Mesodermal cell (in vitro differentiated cells): Measurements from ENCODE around the gene CCDC97.
A peak's percentile ranks its signal among the peaks of the same experiment; 100 is the strongest.

Experiments
- H3K27ac ChIP-seq: 2 replicates; pipeline ENCODE4 v1.7.0; 2013; ENCODE audit warnings: mild to moderate bottlenecking, low read depth, low read length, moderate library complexity; ENCODE audit not compliant: severe bottlenecking
- H3K36me3 ChIP-seq: 2 replicates; pipeline ENCODE4 v1.7.1; 2013; ENCODE audit warnings: mild to moderate bottlenecking, low read length, moderate library complexity; ENCODE audit not compliant: control insufficient read depth, insufficient read depth
- H3K4me1 ChIP-seq: one replicate; pipeline ENCODE4 v1.7.1; 2013; ENCODE audit warnings: mild to moderate bottlenecking, low read length; ENCODE audit not compliant: insufficient read depth, control insufficient read depth, poor library complexity, severe bottlenecking
- H3K4me3 ChIP-seq: 2 replicates; pipeline ENCODE4 v1.7.0; 2013; ENCODE audit warnings: low read length, control low read depth, mild to moderate bottlenecking; ENCODE audit not compliant: insufficient read depth, poor library complexity, severe bottlenecking; ENCODE audit errors: extremely low read depth
- H3K9me3 ChIP-seq: 2 replicates; pipeline ENCODE4 v1.7.1; 2013; ENCODE audit warnings: mild to moderate bottlenecking, low read length, moderate library complexity; ENCODE audit not compliant: control insufficient read depth
- WGBS, 2 experiments: methylation state at CpG; one replicate each; pipeline ENCODE4 v1.1.5; 2013; ENCODE audit warnings: missing lambda C conversion rate in 2 of 2; ENCODE audit not compliant: insufficient coverage in 2 of 2; 5-methylcytosine and 5-hydroxymethylcytosine counted together

Gene CCDC97

GRCh38 chr19:41308450-41309179 lies 1.4 kb upstream of the CCDC97 start:
- peak overlapping the region; percentile 94 for H3K27ac ChIP-seq
- peaks cover 62% of the 10 kb centered on the region for H3K36me3 ChIP-seq
- peak overlapping the region; percentile 72 for H3K4me3 ChIP-seq
- peaks cover 12% of the 10 kb centered on the region for H3K4me1 ChIP-seq
- 43 to 46% methylated on average over 7 to 8 of the region's 8 CpGs for WGBS, 2 experiments
- no peaks in the 10 kb centered on the region for H3K9me3 ChIP-seq

GRCh38 chr19:41309180-41310032 lies 566 bp upstream of the CCDC97 start:
- Histone ChIP-seq H3K27ac (peak overlapping the region; percentile 94), H3K4me1 (peaks cover 12% of the 10 kb centered on the region), H3K9me3 (no peaks in the 10 kb centered on the region), H3K36me3 (peaks cover 61% of the 10 kb centered on the region), H3K4me3 (peak overlapping the region; percentile 72)
- WGBS, 2 experiments, result 52 to 60% methylated on average over 17 to 26 of the region's 26 CpGs

DNA sequence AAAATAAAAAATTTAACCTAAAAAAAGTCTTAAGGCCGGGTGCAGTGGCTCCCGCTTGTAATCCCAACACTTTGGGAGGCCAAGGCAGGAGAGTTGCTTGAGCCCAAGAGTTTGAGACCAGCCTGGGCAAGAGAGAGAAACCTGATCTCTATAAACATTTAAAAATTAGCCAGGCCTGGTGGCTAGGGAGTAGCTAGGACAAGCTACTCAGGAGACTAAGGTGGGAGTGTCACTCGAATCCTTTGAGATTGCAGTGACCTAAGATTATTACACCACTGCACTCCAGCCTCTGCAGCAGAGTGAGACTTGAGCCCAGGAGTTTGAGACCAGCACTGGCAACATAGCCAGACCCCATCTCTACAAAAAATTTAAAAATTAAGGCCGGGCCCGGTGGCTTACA lies 1.1 kb downstream of the CCDC97 start:
- peaks cover 61% of the 10 kb centered on the region for H3K36me3 ChIP-seq
- 68 to 71% methylated on average over 3 of the region's 5 CpGs for WGBS, 2 experiments
- H3K4me1 ChIP-seq, result peaks cover 12% of the 10 kb centered on the region
- no peaks in the 10 kb centered on the region for H3K9me3 ChIP-seq
- peak overlapping the region; percentile 72 for H3K4me3 ChIP-seq
- peak overlapping the region; percentile 94 for H3K27ac ChIP-seq

DNA sequence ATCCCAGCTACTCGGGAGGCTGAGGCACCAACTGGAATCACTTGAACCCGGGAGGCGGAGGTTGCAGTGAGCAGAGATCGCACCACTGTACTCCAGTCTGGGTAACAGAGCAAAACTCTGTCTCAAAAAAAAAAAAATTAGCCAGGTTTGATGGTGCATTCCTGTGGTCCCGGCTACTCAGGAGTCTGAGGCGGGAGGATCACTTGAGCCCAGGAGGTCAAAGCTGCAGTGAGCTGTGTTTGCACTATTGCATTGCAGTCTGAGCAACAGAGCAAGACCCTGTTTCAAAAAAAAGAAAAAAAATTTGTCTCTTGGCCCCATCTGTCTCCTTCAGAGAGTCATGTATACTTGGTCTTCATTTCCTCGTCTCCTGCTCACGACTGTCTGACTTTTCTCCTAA lies 1.6 kb downstream of the CCDC97 start:
- Histone ChIP-seq H3K27ac (no peak overlapping the region), H3K36me3 (peaks cover 61% of the 10 kb centered on the region)

GRCh38 chr19:41316306-41316920 lies 6.4 kb downstream of the CCDC97 start:
- no peak overlapping the region for H3K4me3 ChIP-seq
- H3K9me3 ChIP-seq, result no peaks in the 10 kb centered on the region
- WGBS, 2 experiments, result 95 to 96% methylated on average over 24 of the region's 24 CpGs
- H3K4me1 ChIP-seq, result peaks cover 21% of the 10 kb centered on the region
- no peak overlapping the region for H3K27ac ChIP-seq
- H3K36me3 ChIP-seq, result peaks cover 87% of the 10 kb centered on the region

More for the DNA sequence above, 1.6 kb downstream of the CCDC97 start:
- H3K9me3 ChIP-seq, result no peaks in the 10 kb centered on the region
- H3K4me3 ChIP-seq, result peak overlapping the region; percentile 72
- 91 to 97% methylated on average over 8 of the region's 8 CpGs for WGBS, 2 experiments
- H3K4me1 ChIP-seq, result peaks cover 12% of the 10 kb centered on the region

- Histone ChIP-seq H3K4me3 (no peak overlapping the region), H3K9me3 (no peaks in the 10 kb centered on the region), H3K36me3 (peaks cover 81% of the 10 kb centered on the region), H3K27ac (no peak overlapping the region), H3K4me1 (peaks cover 43% of the 10 kb centered on the region)
- 96 to 98% methylated on average over 17 to 18 of the region's 19 CpGs for WGBS, 2 experiments
These were observed 8.9 kb downstream of the CCDC97 start for GRCh38 chr19:41318696-41319499.

DNA sequence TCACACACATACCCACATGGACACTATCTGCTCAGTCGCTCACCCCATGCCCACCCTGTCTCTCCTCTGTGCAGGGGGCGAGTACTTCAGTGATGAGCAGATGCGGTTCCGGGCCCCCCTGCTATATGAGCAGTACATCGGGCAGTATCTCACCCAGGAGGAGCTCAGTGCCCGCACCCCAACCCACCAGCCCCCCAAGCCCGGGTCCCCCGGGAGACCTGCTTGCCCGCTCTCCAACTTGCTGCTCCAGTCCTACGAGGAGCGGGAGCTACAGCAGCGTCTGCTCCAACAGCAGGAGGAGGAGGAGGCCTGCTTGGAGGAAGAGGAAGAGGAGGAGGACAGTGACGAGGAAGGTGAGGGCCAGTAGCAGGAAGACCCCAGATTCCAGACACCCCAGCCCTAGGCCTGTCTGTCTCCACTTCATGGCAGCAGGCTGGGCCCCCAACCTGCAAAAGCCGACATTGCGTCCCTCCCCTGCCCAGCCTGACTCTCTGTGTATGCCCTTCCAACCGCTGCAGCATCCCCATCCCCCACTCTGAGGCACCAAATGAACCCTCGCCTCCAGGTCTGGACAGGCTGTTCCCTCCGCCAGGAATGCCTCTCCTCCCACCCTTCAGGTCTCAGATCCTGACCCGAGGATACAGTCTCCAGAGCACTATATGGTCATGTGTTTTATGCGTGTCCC lies 9.7 kb downstream of the CCDC97 start:
- no peak overlapping the region for H3K4me3 ChIP-seq
- peak overlapping the region; percentile 23 for H3K27ac ChIP-seq
- H3K9me3 ChIP-seq, result no peaks in the 10 kb centered on the region
- WGBS, 2 experiments, result 83 to 85% methylated on average over 12 to 17 of the region's 20 CpGs
- H3K4me1 ChIP-seq, result peaks cover 51% of the 10 kb centered on the region
- peaks cover 80% of the 10 kb centered on the region for H3K36me3 ChIP-seq

DNA sequence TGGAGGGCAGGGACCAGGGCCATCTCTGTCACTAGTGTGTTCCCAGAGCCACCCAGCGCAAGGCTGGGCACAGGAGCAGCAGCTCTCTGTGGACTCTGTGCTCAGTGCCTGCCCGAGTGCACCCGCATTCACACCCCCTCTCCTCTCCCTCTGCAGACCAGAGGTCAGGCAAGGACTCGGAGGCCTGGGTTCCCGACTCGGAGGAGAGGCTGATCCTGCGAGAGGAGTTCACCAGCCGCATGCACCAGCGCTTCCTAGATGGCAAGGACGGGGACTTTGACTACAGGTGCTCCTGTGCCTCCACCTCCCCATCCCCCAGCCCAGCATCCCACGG lies 10.2 kb downstream of the CCDC97 start:
- Histone ChIP-seq H3K27ac (peak overlapping the region; percentile 23), H3K4me1 (peaks cover 54% of the 10 kb centered on the region), H3K4me3 (no peak overlapping the region), H3K9me3 (no peaks in the 10 kb centered on the region), H3K36me3 (peaks cover 75% of the 10 kb centered on the region)
- WGBS, 2 experiments, result 93 to 98% methylated on average over 10 to 11 of the region's 11 CpGs

DNA sequence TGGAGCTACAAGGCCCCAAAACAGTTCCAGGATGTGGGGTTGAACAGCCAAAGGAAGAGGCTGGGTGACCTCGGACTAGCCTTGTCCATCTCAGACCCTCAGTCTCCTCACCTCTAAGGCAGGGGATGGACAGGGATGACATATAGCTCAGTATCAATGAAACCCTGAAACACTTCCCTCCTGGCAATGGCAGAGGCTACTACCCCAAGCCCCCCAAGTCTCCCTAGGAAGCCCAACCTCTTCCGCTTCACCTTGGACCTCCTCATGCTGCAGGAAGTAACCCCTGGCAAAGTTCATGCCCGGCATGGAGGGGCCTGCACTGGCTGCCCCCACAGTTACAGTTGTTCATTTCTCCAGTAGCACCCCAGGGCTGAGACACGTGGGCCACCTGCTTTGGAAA lies 10.6 kb downstream of the CCDC97 start:
- Histone ChIP-seq H3K27ac (no peak overlapping the region), H3K36me3 (peaks cover 70% of the 10 kb centered on the region), H3K4me3 (no peak overlapping the region), H3K9me3 (no peaks in the 10 kb centered on the region), H3K4me1 (peaks cover 57% of the 10 kb centered on the region)
- WGBS, 2 experiments, result 90 to 100% methylated on average over 3 of the region's 4 CpGs

- H3K4me3 ChIP-seq, result no peak overlapping the region
- 92 to 98% methylated on average over 7 of the region's 7 CpGs for WGBS, 2 experiments
- peaks cover 64% of the 10 kb centered on the region for H3K36me3 ChIP-seq
- peaks cover 64% of the 10 kb centered on the region for H3K4me1 ChIP-seq
- peak overlapping the region; percentile 99 for H3K27ac ChIP-seq
- no peaks in the 10 kb centered on the region for H3K9me3 ChIP-seq
These were observed 11.2 kb downstream of the CCDC97 start for GRCh38 chr19:41321204-41321599.
